GM18517 (cell line): ENCODE measurements around the gene OR6Y1.

Experiments
- ATAC-seq: cut with Tn5 transposase; IDR thresholded peaks from one replicate; pipeline ENCODE4 v1.9.1; 2021; ENCODE audit warnings: mild to moderate bottlenecking, moderate library complexity; ENCODE audit not compliant: unreplicated experiment

The OR6Y1 gene, protein sequence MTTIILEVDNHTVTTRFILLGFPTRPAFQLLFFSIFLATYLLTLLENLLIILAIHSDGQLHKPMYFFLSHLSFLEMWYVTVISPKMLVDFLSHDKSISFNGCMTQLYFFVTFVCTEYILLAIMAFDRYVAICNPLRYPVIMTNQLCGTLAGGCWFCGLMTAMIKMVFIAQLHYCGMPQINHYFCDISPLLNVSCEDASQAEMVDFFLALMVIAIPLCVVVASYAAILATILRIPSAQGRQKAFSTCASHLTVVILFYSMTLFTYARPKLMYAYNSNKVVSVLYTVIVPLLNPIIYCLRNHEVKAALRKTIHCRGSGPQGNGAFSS

DNA sequence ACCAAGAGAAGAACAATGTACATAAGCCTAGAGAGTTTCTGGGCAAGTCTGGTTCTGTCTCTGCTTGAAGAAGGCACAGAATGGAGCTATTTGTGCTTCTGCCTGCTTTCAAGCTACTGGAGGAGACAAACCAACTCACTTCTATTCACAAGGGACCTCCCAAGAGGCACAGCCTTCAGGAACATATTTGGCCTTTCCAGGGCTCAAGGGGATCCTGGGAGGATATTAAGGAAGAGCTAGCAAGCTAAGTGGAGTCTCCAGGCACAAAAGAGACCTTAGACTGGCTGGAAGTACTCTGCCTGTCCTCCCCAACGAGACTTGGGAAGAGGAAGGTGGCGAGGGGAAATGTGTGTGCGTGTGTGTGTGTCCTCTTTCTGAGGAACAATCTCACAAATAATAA is at the start of gene OR6Y1:
Gene OR6Y1, minus strand, starts transcription at position 54 of the 400 bp plus-strand sequence. CDS start 6,300 bp downstream, outside the sequence.
- ATAC-seq = no peak

DNA sequence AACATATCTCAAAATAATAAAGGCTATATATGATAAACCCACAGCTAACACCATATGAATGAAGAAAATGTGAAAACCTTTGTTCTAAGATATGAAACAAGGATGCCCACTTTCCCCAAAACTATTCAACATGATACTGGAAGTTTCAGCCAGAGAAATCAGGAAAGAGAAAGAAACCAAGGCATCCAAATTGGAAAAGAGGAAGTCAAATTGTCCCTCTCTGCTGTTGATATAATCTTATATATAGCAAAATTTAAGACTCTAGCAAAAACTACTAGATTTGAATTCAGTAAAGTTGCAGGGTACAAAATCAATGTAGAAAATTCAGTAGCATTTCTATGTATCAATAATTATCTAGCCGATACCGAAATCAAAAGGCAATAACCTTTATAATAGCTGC is 46.5 kb upstream of the OR6Y1 start:
- ATAC-seq = no peak

DNA sequence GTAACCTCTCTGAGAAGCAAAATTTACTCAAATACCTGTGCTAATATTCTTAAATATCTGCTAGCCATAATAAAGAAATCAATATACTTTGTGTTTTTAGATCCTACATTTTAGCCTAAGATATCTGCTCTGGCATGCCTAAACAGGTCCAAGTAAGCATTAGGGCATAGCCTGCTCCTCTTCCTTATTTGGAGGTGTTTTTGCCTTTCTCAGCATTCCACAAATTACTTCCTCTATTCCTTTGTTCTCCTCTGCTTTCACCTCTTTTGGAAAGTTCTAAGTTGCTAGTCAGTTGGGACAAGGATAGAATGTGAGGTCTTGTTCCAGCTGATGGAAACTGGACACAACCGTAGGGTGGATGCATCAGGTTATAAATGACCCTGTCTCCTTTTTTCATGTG is 32.7 kb upstream of the OR6Y1 start:
- no peak for ATAC-seq

DNA sequence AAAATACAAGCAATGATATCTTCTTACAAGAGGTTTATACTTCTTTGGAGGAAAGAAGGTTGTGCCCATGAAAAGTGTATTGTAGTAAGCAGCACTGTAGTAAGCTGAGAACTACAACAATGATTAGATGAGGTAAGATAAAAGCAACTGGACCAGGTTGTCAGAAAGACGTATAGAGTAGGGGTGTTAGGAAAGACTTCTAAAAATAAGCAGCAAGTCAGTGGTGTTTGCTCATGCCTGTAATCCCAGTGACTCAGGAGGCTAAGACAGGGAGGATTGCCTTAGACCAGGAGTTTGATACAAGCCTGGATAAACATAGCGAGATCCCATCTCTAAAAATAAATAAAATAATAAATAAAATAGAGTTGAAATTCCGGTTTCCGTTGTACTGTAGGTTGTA is 29.8 kb upstream of the OR6Y1 start:
- ATAC-seq = no peak

DNA sequence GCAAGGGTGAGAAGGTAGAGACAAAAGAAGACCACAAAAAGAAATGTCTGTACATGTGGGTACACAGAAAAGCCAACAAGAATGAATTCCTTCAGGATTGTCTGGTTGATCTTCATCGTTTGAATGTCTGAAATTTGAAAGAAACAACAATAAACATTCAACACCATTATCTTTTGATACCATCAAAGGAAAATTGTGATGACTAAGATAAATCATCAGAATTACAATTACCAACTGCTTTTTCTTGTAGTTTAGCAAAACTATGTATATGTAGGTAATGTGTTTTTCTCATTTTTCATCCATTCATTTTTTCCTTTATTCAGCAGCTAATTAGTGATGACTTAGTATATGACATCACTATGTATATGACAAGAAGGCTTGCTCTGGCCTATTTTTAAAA is 25.5 kb upstream of the OR6Y1 start, which contains the start of gene OR10X1:
Gene OR10X1, minus strand, starts transcription at position 167 of the 400 bp plus-strand sequence. Its CDS starts 0 bp downstream, at position 167.
- no peak for ATAC-seq

DNA sequence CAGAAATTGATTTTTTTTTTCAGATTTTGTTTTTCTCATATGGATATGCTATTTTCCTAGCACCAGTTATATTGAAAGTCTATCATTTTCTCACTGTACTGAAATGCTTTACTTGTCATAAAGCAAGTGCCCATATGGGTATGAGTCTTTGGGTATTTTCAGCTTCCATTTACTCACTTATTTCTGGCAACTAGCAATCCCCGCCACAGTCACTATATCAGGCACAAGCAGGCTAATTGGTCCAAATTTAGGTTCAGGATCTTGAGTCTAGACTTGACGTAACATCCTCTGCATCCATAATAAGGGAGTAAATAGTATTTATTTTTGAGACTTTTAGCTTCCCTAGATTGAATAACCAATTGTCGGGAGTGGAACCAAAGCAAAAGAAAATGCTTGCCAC is 23.4 kb upstream of the OR6Y1 start:
- ATAC-seq = no peak

DNA sequence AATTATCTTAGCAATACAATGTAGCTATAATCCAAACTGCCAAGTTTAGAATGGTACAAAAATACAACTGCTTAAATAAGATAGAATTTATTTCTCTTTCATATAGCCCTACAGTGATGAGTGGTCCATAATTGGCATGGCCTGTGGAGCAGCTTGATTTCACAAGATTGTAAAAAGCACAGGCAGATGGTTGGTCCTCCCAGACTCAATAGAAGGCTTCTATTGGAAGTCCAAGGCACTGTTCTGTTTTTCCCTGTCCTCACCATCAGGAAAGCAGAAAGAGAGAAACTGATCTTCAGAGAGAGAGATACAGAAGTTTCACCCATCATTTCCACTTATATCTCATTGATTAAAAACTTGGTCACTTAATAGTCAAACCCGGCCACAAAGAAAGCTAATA is 18.0 kb upstream of the OR6Y1 start:
- no peak for ATAC-seq

DNA sequence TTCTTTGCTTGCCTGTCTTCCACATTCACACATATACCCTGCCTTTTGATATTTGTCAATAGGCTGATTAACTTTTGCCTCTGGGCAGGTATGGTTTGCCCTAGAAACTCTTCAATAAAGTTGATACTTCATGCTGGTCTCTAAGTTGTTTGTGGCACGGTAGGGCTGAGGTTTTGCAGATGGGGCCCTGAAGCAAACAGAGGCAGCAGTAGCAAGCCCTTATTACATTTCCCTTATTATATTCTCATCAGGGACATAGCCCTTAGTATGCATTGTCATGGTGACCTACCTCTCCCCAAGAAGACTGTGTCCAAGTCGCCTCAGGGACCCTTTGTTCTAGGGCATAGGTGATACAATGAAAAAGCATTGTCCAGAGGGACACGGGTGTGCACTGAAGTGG is 16.3 kb upstream of the OR6Y1 start, which contains the start of gene OR6P1:
Gene OR6P1, minus strand, starts transcription at position 101 of the 400 bp plus-strand sequence. CDS start 6,976 bp downstream, outside the sequence.
- no peak for ATAC-seq

DNA sequence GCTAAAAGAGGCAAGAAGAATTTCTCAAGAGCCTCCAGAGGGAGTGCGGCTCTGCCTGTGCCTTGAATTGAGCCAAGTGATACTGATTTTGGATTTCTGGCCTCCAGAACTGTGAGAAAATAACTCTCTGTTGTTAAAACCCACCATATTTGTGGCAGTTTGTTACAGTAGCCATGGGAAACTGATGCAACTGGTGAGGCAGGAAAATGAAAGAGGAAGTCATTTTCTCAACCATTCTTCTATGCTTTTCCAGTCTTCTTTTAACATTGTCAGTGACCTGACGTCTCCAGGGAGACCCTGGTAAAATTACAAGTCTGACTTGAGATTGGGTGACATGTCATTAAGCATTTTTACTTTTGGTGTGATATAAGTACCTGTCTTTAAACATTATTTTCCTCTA is 10.4 kb upstream of the OR6Y1 start:
- no peak for ATAC-seq

DNA sequence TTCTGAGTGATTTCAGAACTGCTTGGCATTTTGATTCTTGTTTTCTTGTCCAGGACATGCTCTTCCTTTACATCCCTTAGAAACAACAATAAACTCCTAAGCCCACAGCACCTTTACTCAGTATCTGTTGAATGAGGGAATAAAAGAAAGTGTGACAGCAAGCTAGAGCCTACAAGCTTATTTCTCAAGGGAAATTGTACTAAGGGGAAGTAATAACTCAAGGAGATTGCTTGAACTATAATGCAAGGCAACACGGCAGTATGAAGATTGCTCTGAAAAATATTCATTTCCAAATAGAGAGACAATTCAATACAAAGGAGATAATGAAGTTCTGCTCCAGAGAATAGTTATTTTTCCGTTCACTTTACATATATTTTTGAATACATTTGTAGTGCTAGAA is 9.6 kb upstream of the OR6Y1 start:
- ATAC-seq = no peak

DNA sequence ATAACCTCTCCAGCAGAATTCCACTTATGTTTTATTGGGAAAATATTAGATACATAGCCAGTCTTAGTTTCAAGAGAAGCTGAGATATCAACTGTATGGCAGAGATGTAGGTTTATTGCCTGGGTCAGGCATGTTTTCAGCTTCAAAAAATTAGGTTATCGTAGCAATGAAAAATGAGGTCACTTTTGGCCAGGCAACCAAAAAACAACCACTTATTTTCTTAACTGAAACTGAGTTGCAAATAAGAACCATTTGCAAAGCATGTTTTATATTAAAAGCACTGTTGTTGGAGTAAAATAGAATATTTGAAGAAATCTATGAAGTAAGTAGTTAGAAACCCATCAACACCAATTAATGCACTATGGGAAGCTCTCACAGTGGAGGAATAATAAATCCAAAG is 5.5 kb upstream of the OR6Y1 start:
- no peak for ATAC-seq

DNA sequence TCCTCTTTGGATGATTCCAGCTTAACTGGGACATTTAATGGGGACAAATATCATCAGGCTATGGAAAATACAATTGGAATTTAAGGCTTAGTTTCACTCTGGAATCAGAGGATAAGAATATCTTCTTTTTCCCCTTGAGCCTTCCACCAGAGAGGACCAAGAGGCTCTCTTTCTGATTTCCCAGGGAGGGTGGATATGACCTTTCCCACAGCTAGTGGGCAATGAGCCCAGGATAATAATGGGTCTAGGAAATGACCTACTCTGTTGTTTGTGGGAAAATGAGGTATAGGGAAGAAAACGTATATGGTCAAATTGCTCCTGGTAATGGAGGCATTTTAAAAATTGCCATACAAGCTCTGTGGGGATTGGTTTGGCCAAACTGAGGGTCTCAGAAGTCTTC is 1.9 kb downstream of the OR6Y1 start:
- no peak for ATAC-seq

DNA sequence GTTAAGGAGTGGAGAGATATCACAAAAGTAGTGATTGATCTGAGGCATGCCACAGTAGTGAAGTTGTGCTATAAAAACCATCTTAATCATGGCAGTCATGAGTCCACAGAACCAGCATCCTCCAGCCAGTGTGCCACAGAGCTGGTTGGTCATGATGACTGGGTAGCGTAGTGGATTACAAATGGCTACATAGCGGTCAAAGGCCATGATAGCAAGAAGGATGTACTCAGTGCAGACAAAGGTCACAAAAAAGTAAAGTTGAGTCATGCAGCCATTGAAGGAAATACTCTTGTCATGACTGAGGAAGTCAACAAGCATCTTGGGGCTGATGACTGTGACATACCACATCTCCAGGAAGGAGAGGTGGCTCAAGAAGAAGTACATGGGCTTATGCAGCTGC is 6.7 kb downstream of the OR6Y1 start:
- no peak for ATAC-seq

DNA sequence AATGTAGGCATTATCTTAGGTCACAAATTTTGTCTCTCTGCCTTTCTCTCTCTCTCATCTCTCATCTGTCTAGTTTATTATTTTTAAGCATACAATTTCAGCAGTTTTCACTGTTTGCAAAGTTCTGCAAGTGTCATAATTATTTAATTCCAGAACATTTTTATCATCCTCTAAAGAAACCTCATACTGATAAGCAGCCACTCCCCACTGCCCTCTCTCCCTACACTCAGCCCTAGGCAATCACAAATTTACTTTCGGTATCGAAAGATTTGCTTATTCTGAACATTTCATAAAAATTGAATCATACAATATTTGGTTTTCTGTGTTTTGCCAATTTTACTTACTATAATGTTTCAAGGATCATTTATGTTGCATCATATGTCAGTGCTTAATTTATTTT is 16.6 kb downstream of the OR6Y1 start:
- ATAC-seq = no peak

DNA sequence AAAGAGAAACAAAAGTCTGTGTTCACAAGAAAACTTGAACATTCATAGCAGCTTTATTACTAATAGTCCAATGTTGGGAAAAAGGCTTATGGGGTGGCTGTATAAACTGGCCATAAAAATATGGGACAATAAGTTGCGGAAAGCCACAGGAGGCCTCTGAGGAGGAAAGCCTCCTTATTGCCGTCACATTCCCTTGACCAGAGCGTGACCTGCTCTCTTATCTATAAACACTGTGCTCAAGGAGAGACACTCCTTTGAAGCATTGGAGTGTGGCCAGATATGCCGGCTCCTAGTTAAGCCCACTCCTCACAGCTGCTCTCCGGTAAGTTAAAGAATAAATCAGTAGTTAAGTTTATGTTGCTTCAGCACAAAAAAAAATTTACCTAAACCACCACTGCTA is 19.7 kb downstream of the OR6Y1 start:
- no peak for ATAC-seq

DNA sequence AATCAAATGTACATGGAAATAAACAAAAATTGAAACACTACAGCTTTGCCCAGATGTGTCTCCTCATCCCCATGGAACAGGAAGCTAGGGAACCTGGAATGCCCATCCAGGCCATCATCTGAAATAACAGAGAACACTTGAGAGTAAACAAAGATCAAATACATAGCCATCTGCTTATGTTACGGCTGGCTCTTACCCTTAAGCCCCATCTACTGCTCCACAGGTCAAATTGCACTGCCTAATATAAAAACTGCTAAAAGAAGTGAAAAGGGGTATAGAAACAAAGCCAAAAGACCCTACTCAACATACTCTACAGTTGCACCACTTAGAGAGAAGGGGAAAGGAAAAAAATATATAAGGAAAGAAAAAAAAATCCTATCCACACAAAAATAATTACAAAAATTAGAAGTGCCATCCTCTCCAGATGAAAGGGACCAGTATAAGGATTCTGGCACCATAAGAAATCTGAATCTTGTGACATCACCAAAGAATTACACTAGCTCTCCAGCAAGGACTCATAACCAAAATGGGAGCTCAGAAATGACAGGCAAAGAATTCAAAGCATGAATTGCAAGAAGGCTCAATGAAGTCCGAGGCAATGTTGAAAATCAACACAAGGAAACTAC is 26.9 kb downstream of the OR6Y1 start:
- no peak for ATAC-seq

DNA sequence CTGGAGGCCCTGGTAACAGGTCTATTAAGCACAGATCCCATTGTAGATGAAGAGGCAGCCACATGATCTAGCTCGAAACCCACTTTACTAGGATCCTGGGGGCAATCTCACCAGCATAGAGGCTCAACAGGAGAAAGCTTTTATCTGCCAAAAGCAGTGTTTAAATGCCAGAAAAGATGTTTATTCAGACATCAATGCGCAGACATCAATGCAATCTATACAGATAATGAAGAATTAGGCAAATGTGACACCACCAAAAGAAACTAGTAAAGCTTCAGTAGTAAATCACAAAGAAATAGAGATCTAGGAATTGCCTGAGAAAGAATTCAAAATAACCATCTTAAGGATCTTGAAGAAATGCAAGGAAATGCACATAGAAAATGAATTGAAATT is 32.5 kb downstream of the OR6Y1 start:
- no peak for ATAC-seq

DNA sequence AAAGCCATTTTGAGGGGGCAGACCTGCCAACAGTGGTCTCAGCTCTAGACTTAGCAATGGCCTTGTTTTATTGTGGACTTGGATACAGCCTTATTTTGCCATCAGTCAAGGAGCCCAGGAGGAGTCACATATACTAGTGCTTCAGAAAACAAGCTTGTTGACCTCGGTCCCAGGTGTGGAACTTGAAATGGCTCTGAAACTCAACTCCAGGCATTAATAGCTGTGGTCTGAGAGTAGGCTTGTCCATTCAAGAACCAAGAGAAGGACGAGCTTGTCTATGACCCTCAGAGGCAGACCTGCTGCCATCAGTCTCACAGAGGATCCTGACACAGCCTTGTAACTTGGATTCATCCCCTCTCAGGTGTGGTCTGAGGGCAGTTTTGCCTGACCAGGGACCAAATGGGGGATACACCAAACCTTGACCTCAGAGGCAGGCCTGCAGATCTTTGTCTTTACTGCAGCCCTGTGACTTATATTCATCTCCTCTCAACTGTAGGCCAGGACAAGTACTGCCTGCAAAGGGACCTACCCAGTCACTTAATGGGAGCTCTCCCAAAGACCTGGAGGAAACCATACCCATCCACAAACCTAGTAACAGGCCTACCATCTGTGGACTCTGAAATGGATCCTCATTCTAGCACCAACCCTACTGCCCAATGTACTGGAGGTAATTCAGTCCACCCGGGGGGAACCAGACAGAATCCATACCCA is 33.1 kb downstream of the OR6Y1 start:
- no peak for ATAC-seq

DNA sequence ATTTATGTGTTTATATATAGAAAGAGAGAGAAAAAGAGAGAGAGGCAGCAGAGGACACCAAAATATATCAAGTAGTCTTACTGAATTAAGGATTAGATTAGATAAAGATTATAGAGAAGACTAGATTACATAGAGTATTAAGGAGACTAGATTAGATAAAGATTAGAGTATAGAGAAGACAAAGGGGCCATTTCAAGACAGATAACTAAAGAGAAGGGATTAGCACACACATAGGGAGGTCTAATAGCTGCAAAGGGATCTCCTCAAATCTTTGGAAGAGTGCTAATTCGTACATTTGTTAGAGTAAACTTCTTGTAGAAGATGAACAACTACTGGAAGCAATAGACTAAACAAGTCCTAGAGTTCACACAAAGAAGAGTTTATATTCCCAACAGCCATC is 34.2 kb downstream of the OR6Y1 start:
- ATAC-seq = no peak

DNA sequence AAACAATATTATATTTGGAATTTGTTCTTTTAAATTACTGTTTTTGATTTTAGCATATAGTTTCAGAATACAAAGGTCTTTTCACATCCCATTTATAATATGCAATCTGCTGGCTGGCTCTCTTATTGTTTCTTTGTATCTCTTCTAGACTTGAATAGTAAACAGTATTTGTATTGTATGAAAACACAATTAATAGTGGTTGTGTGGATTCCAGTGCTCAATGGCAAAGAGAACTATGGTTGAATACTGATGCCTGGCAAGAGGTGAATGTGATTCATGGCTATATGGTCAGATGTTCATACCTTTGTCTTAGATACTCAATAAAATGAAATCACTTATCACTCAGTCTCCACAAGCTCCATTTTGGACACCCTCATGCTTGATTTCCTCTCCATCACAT is 37.2 kb downstream of the OR6Y1 start:
- ATAC-seq = no peak

DNA sequence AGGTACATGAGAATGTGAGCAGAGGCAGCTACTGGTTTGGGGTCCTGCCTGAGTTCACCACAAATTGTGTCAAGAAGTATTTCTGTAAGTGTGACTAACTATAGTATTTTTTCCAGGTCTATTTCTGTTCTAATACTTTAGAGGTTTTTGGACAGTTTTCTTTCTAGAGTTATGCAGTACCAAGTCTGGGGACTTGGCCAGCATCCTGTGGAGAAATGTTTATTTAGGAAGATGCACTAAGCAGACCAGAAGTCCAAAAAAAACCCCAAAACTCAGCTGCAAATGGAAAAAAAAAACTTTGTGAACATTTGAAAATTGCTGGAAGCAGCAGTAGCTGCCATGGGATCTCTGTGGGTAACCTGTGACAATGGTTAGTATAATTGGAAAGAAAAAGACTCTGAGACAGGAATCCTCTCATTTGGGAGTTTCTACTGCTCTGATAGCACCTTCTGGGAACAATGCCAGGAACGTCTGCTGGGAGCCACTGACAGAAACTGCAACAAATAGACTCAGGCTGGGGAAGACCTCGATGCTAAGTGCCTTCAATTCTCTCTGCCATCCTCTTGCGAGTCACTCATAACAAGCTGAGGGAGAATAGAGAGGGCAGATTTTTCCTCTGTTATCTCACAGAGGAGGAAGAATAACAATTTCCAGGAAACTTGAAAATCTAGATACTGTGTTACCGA is 44.6 kb downstream of the OR6Y1 start:
- no peak for ATAC-seq
